ENCODE results near the gene IRAK4. TPM values are rescaled to one million over a fixed set of nuclear protein-coding genes. Genes with fewer than 3 reads are reported as not detected.

Gene IRAK4
- total RNA-seq, 2 donors from 2014 or later = 17.3 to 19.4 TPM

DNA sequence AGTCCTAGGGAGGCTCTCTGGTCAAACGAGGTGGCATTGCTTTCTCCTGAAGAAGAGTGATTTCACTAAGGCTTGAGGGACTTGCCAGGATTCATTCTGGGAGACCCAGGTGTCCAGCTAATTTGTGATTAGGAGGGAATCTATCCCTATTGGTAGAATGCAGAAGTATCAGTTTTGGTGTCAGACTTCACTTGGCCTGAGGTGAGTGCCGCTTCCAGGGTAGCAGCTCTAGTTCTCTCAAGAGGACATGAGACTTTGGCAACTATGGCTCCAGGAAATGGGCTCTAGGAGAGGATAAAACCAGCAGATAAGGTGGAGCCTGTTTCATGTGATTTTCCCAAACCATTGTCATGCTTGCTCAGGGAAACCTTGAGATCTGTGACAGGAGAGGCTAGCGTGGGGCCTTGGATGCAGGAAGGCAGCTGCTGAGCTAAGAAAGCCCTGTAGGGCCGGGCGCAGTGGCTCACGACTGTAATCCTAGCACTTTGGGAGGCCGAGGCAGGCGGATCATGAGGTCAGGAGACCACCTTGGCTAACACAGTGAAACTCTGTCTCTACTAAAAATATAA, 65.5 kb downstream of the IRAK4 start:
- no peak for ATAC-seq
- intact Hi-C loops (cut with DNase I, micrococcal nuclease) = no loop called here
- DNase-seq = no peak

DNA sequence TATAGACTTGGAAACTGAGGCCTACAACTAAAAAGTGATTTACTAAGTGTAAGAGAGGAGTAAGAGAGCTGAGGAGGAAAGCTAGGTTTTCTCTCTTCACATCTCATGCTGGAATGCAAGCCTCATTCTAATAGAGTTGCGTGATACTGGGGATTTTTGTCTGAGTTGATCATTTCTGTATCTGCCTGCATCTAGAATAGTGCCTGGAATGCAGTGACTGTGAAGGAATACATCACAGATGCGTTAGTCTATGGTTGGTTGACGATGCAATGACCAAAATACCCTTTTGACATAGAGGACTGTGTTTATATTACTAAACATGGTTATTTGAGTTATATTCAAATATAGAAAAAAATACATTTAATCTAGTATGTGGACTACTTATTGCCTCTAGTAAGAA, 67.9 kb downstream of the IRAK4 start:
- ATAC-seq (no peak), DNase-seq (no peak)
- intact Hi-C loops (cut with DNase I, micrococcal nuclease) = no loop called here

DNA sequence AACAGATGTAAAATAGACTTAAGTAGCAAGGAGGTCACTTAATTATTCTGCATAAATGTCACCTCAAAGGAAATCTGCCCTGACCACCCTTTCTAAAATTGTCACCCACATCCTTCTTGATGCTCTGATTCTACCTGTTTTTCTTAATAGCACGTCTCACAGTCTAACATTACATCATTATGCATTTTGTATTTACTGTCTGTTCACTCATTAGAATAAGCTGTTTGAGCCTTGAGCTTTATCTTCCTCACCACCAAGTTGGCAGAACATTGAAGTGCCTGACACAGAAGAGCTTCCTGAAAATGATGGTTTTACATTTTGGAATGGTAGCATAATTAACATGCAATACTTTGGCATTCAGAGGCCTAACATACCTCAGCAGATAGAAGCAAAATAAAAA, 68.3 kb downstream of the IRAK4 start:
- DNase-seq (no peak), ATAC-seq (no peak)
- intact Hi-C loops (cut with DNase I, micrococcal nuclease) = no loop called here

DNA sequence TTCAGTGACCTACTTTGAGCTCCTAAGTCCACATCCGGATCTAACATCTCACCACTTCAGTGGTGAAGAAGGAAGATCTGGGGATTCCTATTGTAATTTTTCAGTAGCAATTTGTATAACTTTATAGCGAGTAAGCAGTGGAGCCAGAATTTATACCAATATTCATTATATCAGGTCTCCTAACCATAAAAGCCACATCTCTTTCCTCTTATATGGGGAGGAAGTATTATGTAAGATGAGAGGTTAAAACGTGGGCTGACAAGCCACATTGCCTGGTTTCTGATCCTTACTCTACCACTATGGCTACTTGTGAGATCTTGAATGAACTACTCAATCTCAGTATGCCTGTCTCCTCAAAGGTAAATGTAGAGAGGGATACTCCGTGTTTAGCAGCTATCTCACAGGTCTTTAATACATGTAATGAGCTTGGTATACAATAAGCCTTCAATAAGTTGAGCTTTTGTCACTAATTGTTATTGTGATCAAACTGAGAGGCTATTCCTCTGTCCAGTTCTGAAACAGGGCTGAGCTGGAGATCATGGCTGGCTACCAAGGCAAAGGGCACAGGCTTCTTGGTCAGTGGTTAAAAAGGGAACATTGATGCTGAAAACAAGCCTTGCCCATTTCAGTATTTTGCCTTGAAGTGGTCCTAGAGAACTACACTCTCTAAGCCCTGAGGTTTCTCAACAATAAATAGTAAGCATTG, 73.9 kb downstream of the IRAK4 start:
- intact Hi-C loops (cut with DNase I, micrococcal nuclease) = no loop called here

DNA sequence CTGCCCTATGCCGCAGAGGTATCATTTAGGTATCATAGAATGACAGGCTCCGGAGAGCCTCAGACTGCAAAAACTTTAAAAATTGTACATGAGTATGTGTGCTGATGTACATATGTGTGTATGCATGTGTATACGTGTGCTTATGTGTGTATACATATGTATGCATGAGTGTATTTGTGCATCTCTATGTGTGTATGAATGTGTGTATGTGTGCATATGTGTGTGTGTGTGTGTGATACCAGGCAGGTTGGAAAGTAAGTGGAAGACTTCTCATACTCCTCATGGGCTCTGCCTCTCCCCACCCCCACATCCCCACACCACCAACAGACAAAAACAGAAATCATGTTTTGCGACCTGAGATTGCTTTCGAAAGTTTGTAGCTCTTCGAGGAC, 76.5 kb downstream of the IRAK4 start:
- DNase-seq (no peak), ATAC-seq (peak; percentile 4)
- intact Hi-C loops (cut with DNase I, micrococcal nuclease) = no loop called here

More for the DNA sequence above, 73.9 kb downstream of the IRAK4 start:
- DNase-seq (no peak), ATAC-seq (no peak)

DNA sequence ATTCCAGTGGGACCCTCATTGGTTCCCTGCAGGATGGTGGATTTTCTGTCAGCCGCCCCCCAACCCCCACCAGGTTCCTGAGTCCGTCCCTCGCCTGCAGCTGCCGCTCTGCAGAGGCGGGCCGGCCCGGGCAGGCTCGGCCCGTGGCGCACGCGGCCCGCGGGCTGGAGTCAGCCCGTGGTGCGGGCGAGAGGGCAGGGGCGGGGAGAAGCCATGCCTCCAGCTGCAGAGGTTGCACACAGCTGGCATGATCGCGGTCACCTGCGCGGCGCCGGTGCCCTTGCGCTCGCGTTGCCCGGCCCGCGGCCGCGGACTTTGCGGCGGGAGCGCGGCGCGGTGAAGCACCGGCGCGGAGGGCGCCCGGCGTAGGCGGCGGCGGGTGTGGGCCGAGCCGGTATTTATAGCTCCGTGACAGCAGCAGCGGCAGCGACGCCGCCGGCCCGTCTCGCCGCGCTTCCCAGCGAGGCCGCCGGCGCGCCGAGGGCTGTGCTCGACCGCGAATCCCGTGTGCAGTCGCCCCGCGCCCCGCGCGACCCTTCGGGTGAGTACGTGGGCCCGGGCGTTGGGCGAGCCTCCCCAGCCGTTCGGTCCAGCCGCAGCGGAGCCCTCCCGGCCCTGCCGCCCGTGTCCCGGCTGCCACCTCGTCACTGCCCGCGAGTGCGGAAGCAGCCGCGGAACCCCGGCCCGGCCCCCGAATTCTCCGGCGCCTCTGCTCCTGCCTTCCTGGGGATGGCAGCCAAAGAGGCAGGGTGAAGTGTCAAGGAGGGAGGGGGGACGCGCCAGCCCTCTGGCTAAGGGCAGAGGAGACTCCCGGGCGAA, 77.1 kb downstream of the IRAK4 start, which contains the start of gene TMEM117:
Gene TMEM117, plus strand, starts transcription at position 426 of the 819 bp plus-strand sequence.
- intact Hi-C loops (cut with DNase I, micrococcal nuclease) = no loop called here
- peak; percentile 88 for ATAC-seq

DNA sequence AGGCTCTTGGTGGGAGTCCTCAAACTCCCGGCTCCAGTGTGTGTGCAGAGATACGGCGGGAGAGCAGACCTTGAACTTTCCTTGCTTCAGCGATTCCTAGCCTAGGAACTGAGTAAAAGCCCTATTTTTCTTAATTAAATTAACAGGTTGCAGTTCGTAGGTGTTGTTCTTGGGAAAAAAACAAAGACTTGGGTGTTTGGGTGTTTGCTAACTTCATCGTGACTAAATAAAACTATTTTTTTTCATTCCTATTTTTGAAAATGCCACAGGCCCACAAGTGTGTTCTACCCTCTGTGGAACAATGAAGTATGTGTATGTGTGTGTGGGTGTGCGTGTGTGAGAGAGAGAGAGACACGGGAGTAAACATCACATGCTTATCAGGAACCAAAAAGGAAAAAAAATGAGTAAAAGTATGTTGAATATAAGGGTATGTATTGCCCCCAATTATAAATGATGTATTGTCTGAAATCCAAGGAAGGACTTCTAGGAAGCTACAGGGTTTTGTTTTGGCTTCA, 77.8 kb downstream of the IRAK4 start:
- DNase-seq (peak; percentile 12 to 29), ATAC-seq (peak; percentile 68)
- intact Hi-C loops (cut with DNase I, micrococcal nuclease) = no loop called here

More for the DNA sequence above, 77.1 kb downstream of the IRAK4 start, which contains the start of gene TMEM117:
- peak; percentile 53 to 80 for DNase-seq

Other genes with a start within 250 kb of the IRAK4 start
- not detected for gene ADAMTS20, start 206.7 kb upstream of the IRAK4 start, total RNA-seq
- 10 to 100 TPM; 13.3 to 15.2 TPM for gene PUS7L, start 161 bp upstream of the IRAK4 start, total RNA-seq
- 100 to 1,000 TPM; 110 to 131 TPM for gene TWF1, start 47.4 kb downstream of the IRAK4 start, total RNA-seq
- 10 to 100 TPM; 10.5 to 11.5 TPM for gene TMEM117, start 77.1 kb downstream of the IRAK4 start, total RNA-seq

Measured in left colon (tissue), 2 donors.